GM18870 (cell line): ENCODE results near the gene LOXL4.

Experiments
- ATAC-seq: cut with Tn5 transposase; IDR thresholded peaks from one replicate; pipeline ENCODE4 v1.9.1; 2021; ENCODE audit warnings: moderate library complexity; ENCODE audit not compliant: unreplicated experiment

The LOXL4 gene

GRCh38 chr10:98201760-98202159 lies 66.2 kb downstream of the LOXL4 start:
- ATAC-seq = no peak
